ENCODE data around the gene UBR4.

- TF ChIP-seq LEF1 (IDR thresholded peaks at IDR 0.05; ENCODE audit: borderline replicate concordance) (no peak), NFRKB (IDR thresholded peaks at IDR 0.05) (no peak), BHLHE40 (IDR thresholded peaks at IDR 0.05; ENCODE audit: borderline replicate concordance) (no peak), CTBP1 (IDR thresholded peaks at IDR 0.05; ENCODE audit: borderline replicate concordance) (no peak), TARDBP (IDR thresholded peaks at IDR 0.05) (no peak), FOXM1 (IDR thresholded peaks at IDR 0.05; ENCODE audit: borderline replicate concordance) (no peak), SP1 (IDR thresholded peaks at IDR 0.05) (no peak)
Observed at GRCh38 chr1:19046972-19047731, 162.9 kb downstream of the UBR4 start.
